ENCODE data around the gene SPRR1A.

Gene SPRR1A, protein sequence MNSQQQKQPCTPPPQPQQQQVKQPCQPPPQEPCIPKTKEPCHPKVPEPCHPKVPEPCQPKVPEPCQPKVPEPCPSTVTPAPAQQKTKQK

DNA sequence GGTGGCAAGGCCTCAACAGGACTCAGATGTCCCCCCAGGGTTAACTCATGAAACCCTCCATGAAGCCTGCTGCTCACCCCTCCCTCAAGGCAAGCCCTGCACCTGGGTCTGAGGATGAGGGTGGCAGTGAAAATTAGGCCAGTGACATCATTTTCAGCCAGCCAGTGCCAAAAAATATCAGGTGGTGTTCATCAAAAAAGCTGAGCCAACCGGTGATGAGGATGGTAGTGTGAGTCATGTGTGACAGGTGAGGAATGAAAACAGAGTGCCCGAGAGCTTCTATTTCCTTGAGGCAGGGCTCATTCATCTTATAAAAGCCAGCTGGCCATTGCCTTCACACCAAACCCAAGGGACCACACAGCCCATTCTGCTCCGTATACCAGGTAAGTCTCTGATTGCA lies at the start of gene SPRR1A:
SPRR1A (plus strand) TSS at position 339 of the 400 bp plus-strand sequence. CDS start 1,150 bp downstream, outside the sequence.
- H3K4me3 ChIP-seq (ENCODE audit: low read length): no peak within 1 kb of the TSS
- TF ChIP-seq, protein P1, sequence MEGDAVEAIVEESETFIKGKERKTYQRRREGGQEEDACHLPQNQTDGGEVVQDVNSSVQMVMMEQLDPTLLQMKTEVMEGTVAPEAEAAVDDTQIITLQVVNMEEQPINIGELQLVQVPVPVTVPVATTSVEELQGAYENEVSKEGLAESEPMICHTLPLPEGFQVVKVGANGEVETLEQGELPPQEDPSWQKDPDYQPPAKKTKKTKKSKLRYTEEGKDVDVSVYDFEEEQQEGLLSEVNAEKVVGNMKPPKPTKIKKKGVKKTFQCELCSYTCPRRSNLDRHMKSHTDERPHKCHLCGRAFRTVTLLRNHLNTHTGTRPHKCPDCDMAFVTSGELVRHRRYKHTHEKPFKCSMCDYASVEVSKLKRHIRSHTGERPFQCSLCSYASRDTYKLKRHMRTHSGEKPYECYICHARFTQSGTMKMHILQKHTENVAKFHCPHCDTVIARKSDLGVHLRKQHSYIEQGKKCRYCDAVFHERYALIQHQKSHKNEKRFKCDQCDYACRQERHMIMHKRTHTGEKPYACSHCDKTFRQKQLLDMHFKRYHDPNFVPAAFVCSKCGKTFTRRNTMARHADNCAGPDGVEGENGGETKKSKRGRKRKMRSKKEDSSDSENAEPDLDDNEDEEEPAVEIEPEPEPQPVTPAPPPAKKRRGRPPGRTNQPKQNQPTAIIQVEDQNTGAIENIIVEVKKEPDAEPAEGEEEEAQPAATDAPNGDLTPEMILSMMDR (conservative IDR thresholded peaks at IDR 0.05; ENCODE audit: low read length): no peak
- no peak for DNase-seq (ENCODE audit: low read depth)

DNA sequence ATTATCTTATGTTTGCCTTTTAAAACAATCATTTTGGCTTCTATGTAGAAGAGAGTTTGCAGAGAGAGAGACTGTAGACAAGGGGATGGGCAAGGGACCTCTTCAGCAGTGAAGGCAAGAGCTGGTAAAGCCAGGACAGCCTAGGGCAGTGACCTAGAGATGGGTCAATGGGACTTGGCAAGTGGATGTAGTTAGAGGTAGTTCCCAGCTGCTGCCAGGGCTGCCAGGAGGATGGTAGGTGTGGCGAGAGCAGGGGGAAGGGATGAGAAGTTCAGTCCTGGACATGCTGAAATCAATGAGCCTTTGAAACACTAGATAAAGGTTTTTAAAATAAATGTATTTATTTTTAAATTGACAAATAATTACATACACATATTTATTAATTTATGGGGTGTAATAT lies 43.3 kb upstream of the SPRR1A start:
- no peak for DNase-seq (ENCODE audit: low read depth)
- no peak overlapping the region for H3K4me3 ChIP-seq (ENCODE audit: low read length)
- TF ChIP-seq, protein P1 (conservative IDR thresholded peaks at IDR 0.05; ENCODE audit: low read length): no peak

DNA sequence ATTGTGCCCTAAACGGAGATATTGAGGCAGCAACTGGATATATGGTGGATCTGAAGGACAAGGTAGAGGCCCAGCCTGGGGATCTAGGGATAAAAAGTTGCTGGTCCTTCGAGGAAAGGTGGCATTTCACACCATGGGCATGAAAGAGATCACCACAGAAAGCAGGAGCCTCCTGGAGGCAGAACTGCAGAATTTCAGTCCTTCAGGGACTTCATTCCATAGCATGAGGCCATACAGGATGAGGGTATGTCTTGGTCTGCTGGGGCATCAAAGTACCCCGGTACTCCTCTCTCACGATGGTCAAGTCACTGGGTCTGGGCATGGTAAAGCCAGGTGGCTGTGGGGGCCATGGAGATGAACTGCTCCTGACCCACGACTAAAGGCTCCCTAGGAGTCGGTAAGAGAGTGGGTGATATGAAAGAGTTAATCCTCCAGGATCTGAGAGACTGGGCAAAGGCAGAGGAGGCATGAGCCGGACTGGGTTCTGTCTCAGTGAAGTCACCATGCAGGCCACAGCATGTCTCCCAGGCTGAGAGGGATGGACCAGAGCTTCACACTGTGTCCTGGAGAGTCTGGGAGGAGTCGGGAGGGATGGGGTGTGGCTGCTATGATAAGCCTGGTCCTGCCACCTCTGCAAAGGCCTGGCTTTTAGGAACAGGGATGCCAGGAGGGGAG lies 42.7 kb upstream of the SPRR1A start:
- H3K4me3 ChIP-seq (ENCODE audit: low read length): no peak overlapping the region
- TF ChIP-seq, protein P1 (conservative IDR thresholded peaks at IDR 0.05; ENCODE audit: low read length): no peak
- no peak for DNase-seq (ENCODE audit: low read depth)

DNA sequence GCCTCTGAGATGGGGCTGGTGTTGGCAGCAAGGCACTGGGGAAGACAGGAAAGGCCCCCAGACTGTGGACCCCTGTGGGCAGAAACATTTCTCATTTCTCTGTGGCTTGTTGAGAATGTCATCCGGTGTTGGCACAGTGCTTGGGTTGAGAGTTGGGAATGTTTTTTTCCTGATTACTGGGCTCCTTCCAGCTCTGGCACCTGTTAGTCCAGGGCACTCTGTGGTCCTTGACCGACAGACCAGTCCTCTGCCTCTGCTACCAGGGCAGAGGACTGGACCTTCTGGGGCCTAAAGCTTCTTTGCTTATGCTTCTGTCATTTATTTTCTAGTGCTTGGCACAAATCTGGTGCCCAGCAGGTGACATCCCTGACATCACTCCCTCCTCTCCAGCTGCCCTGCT lies 41.7 kb upstream of the SPRR1A start:
- no peak for DNase-seq (ENCODE audit: low read depth)
- H3K4me3 ChIP-seq (ENCODE audit: low read length): no peak overlapping the region
- TF ChIP-seq, protein P1 (conservative IDR thresholded peaks at IDR 0.05; ENCODE audit: low read length): no peak; the same call in 1 of the 2 replicates

DNA sequence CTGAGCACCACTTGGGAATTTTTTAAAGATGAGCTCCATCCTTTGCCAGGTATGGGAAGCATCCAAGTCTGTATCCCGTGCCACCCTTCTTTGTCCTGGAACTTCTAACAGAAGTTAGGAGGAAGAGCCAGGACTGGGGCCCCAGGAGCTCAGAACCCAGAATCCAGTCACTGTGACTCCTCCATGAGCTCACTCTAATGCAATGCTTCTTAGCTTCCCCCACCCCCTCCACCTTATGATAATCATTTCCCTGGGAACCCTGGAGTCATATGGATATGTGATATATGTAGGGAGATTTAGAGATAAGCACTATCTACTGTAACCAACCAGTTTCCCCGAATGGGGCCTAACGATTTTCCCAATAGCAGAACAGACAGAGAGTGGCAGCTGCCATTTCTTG lies 37.6 kb upstream of the SPRR1A start:
- TF ChIP-seq, protein P1 (conservative IDR thresholded peaks at IDR 0.05; ENCODE audit: low read length): no peak
- DNase-seq (ENCODE audit: low read depth): no peak
- H3K4me3 ChIP-seq (ENCODE audit: low read length): no peak overlapping the region

DNA sequence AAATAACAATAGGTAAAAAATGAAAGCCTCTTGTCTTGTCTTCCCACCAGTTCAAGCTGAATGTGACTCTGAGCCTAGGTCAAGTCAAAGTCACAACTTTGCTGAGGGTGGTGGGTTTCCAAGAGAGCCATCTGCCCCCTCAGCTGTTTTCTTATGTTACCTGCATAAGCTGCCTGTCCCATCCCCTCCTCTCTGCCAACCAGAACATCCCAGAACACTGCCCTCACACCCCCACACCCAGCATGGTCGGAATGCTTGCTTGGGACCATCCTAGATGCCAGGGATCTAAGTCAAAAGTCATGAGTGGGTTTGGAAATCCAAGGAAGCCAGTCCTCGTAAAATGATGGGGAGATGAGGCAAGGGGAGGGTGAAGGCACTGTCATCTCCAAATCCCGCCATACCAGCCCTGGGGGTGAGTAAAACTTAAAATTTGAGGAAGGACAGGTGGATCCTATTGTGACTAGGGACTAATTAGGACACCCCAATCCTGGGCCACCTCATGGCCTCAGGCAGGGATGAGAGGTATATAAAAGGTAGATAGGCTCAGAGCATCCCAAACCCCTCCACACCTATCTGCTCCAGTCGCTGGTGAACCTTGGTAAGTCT lies 37.1 kb upstream of the SPRR1A start, which contains the start of gene SPRR5:
SPRR5 (plus strand) TSS at position 556 of the 606 bp plus-strand sequence. CDS start 1,349 bp downstream, outside the sequence.
- TF ChIP-seq, protein P1 (conservative IDR thresholded peaks at IDR 0.05; ENCODE audit: low read length): no peak
- DNase-seq (ENCODE audit: low read depth): no peak
- H3K4me3 ChIP-seq (ENCODE audit: low read length): no peak within 1 kb of the TSS

DNA sequence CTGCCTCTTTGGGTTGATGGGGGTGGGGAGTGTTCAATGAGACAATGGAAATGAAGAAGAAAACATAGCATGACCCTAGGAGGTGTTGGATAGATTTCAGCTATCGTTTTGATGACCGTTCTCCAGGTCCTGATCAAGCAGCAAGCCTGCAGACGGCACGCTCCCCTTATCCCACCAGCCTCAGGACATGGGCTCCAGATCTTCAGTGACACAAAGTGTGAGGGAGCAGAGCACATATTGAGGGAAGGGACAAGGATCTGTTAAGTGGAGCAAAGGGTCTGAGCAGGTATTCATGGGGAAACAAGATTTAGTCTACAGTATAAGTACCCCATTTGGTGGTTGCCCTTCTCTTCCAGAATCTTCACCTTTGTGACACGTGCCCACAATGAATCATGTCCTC lies 32.2 kb upstream of the SPRR1A start:
- no peak for DNase-seq (ENCODE audit: low read depth)
- TF ChIP-seq, protein P1 (conservative IDR thresholded peaks at IDR 0.05; ENCODE audit: low read length): no peak
- H3K4me3 ChIP-seq (ENCODE audit: low read length): no peak overlapping the region
